Astrocyte of the cerebellum (primary cell): Measurements from ENCODE around the gene OLFML2A.
A peak's percentile ranks its signal among the peaks of the same experiment; 100 is the strongest.
"Not testable (repeated sequence)": the region's sequence is repeated elsewhere in the genome, so short reads cannot be mapped to it uniquely, and the experiment has no call there.

ENCODE experiments used
- DNase-seq: peaks from one replicate; pipeline ENCODE4 v3.0.0-alpha.2; 2011; ENCODE audit warnings: low read depth
- H3K4me3 ChIP-seq: 2 replicates; pipeline ENCODE4 v1.5.1; 2011; ENCODE audit warnings: mild to moderate bottlenecking, low read depth, low read length, moderate library complexity
- CTCF ChIP-seq: IDR thresholded peaks from 2 replicates; pipeline ENCODE4 v1.5.1; 2012; ENCODE audit warnings: low read length, low read depth, moderate library complexity, mild to moderate bottlenecking; ENCODE audit errors: missing control alignments
- in situ Hi-C: cut with HindIII; loops from 2 replicates; pipeline ENCODE4 v1.10.0; 2017; ENCODE audit warnings: low sequenced_read_pairs

Gene OLFML2A

DNA sequence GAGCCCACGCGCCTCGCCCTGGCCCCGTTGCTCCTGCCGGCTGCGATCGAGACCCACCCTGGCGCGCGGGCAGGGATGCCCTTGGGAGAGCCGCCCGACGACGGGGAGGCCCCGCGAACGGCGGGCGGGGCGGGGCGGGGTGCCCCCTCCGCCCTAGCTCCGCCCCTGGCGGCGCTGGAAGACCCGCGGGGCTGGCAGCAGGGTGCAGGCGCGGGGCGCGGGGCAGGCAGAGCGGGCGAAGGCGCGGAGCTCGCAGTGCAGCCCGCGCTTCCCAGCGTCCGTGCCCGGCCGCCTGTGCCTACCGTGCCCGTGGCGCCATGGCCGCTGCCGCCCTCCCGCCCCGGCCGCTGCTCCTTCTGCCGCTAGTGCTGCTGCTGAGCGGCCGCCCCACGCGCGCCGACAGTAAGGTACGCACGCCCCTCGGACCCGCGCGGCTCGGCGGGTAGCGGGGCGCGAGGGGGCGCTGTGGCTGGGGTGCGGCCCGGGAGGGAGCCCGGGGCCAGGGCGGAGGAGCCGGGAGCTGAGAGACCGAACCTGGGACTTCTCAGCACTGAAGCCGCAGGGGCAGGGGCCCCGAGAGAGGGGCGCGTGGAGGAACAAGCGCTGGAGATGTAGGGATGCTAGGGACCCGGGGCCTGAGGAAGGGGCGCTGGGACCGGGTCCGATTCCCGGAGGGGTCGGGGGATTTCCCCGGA, at the start of gene OLFML2A:
TSS of gene OLFML2A (plus strand) at position 180 of the 695 bp plus-strand sequence. CDS start at position 318, 138 bp downstream.
- in situ Hi-C loops, result no loop called here
- peak; percentile 33 for TF ChIP-seq CTCF
- peak within 1 kb of the TSS; percentile 49 for H3K4me3 ChIP-seq
- DNase-seq, result no peak

DNA sequence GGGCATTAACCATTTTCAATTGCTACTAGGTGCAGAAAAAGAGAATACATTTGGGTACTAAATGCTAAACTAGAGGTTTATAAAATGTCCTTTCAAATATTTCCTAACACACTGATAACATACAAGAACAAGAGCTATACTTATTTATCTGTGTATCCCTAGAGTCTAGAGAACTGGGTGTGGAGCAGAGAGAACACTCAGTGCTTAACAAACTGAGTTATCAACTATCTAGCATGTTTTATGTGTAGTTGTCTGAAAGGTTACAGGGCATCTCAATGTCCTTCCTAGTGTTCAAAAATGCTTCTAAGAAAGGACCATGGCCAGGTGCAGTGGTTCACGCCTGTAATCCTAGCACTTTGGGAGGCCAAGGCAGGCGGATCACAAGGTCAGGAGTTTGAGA, 46.2 kb upstream of the OLFML2A start:
- H3K4me3 ChIP-seq, result no peak overlapping the region
- TF ChIP-seq CTCF, result no peak
- in situ Hi-C loops, result no loop called here
- no peak for DNase-seq

GRCh38 chr9:124733964-124734740, 42.8 kb upstream of the OLFML2A start:
- no peak for TF ChIP-seq CTCF
- DNase-seq, result no peak
- in situ Hi-C loops, result no loop called here
- H3K4me3 ChIP-seq, result no peak overlapping the region

GRCh38 chr9:124734741-124735083, 42.2 kb upstream of the OLFML2A start:
- DNase-seq, H3K4me3 ChIP-seq, in situ Hi-C loops: not testable (repeated sequence)

DNA sequence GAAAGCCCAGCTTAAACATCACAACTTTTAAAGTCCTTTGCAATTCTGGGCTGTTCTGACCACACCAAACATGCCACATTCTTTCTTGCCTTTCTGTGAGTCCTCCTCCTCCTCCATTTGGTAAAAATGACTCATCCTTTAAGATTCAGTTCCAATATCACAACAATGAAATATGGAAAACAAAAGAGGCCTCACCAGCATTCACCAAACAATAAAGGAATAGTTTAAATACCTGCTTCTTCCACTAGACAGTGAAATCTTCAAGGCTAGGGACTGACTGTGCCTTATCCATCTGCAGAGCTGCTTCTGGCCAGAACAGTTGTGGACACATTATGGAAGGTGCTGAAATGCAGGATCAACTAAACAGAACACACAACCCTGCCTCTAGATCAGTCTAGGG, 41.8 kb upstream of the OLFML2A start:
- no peak overlapping the region for H3K4me3 ChIP-seq
- peak; percentile 57 for DNase-seq
- no peak for TF ChIP-seq CTCF
- in situ Hi-C loops, result no loop called here

DNA sequence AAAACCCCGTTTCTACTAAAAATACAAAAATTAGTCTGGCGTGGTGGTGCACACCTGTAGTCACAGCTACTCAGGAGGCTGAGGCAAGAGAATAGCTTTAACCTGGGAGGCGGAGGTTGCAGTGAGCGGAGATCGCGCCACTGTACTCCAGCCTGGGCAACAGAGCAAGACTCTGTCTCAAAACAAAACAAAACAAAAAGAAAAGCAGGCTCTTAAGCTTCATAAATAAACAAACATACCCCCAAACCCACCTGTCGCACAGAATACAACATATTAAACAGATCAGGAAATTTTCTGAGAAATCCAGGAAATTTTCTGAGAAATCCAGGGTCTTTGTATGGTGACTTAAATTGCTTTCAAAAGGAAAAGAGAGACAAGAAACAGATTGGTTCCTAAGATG, 38.9 kb upstream of the OLFML2A start:
- H3K4me3 ChIP-seq, in situ Hi-C loops, DNase-seq: not testable (repeated sequence)

DNA sequence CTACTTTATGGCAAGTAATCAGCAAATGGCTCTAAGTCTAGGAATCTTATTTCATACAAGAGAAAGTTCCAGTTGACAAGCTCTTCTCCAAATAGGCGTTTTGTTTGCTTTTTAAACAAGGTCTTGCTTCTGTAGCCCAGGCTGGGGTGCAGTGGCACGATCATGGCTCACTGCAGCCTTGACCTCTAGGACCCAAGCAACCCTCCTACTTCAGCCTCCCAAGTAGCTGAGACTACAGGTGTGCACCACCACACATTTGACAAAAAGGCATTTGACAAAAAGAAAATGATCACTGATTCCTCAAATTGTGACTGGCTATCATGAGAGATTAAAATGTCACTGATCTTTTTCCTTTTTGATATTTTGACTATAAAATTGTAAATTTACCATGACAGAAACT, 37.6 kb upstream of the OLFML2A start:
- no peak overlapping the region for H3K4me3 ChIP-seq
- TF ChIP-seq CTCF, result no peak
- DNase-seq, result no peak
- in situ Hi-C loops, result no loop called here
